ENCODE data around the gene ELF5. TPM values are rescaled to one million over a fixed set of nuclear protein-coding genes. Genes with fewer than 3 reads are reported as not detected.

ELF5 gene
- total RNA-seq = not detected in 2 replicates

GRCh38 chr11:34513682-34514449 is at the start of gene ELF5:
Gene ELF5, minus strand, starts transcription at chr11:34513794. Its CDS starts 8,045 bp downstream, at chr11:34505749.
- Mint-ChIP-seq H3K4me3 (no peak within 1 kb of the TSS), H3K9me3 (no peaks in the 10 kb centered on the region), H3K36me3 (ENCODE audit: low read depth) (no peaks in the 10 kb centered on the region), H3K4me1 (no peaks in the 10 kb centered on the region), H3K27me3 (no peaks in the 10 kb centered on the region), H3K27ac (no peak within 1 kb of the TSS)
- ATAC-seq (ENCODE audit: low read depth) (no peak), DNase-seq (no peak)
- CTCF ChIA-PET = interaction anchor here (1.6 to 4.7 kb wide), 7 partner anchors 10 to 898 kb away, joined by 4 to 43 read pairs (median 12); no protein-coding TSS in a partner anchor
- TF ChIP-seq CTCF (IDR thresholded peaks at IDR 0.05) = no peak
- POLR2A ChIA-PET = interaction anchor here (1.0 kb wide), 1 partner anchor 72 kb away, joined by 3 read pairs; no protein-coding TSS in a partner anchor
- intact Hi-C loops (cut with micrococcal nuclease) = loop anchor here (1.0 to 2.0 kb wide), 4 partner anchors 72 to 971 kb away; no protein-coding TSS in a partner anchor

- ATAC-seq (ENCODE audit: low read depth) = no peak
- intact Hi-C loops (cut with micrococcal nuclease) = no loop called here
- H3K4me3 Mint-ChIP-seq = no peak overlapping the region
- H3K36me3 Mint-ChIP-seq (ENCODE audit: low read depth) = no peaks in the 10 kb centered on the region
- no peaks in the 10 kb centered on the region for H3K4me1 Mint-ChIP-seq
- ChIA-PET CTCF (interaction anchor here (1.0 kb wide), 1 partner anchor 50 kb away, joined by 3 read pairs; no protein-coding TSS in a partner anchor), POLR2A (interaction anchor here (1.0 kb wide), 1 partner anchor 27 kb away, joined by 3 read pairs; no protein-coding TSS in a partner anchor)
- no peak for TF ChIP-seq CTCF (IDR thresholded peaks at IDR 0.05)
- no peak for DNase-seq
- H3K27ac Mint-ChIP-seq = no peak overlapping the region
- peaks cover 27% of the 10 kb centered on the region for H3K27me3 Mint-ChIP-seq
- no peaks in the 10 kb centered on the region for H3K9me3 Mint-ChIP-seq
Observed at GRCh38 chr11:34562976-34563375, 49.4 kb upstream of the ELF5 start.

GRCh38 chr11:34560511-34560910 is 46.9 kb upstream of the ELF5 start:
- H3K27ac Mint-ChIP-seq = no peak overlapping the region
- no peaks in the 10 kb centered on the region for H3K9me3 Mint-ChIP-seq
- H3K27me3 Mint-ChIP-seq = peaks cover 27% of the 10 kb centered on the region
- no peaks in the 10 kb centered on the region for H3K36me3 Mint-ChIP-seq (ENCODE audit: low read depth)
- no peak for DNase-seq
- CTCF ChIA-PET = no interaction called here
- ATAC-seq (ENCODE audit: low read depth) = no peak
- no peak for TF ChIP-seq CTCF (IDR thresholded peaks at IDR 0.05)
- no peak overlapping the region for H3K4me3 Mint-ChIP-seq
- intact Hi-C loops (cut with micrococcal nuclease) = no loop called here
- no peaks in the 10 kb centered on the region for H3K4me1 Mint-ChIP-seq
- POLR2A ChIA-PET = no interaction called here

GRCh38 chr11:34558673-34559072 is 45.1 kb upstream of the ELF5 start:
- Mint-ChIP-seq H3K4me1 (no peaks in the 10 kb centered on the region), H3K36me3 (ENCODE audit: low read depth) (no peaks in the 10 kb centered on the region), H3K9me3 (no peaks in the 10 kb centered on the region), H3K4me3 (no peak overlapping the region), H3K27ac (no peak overlapping the region), H3K27me3 (peaks cover 21% of the 10 kb centered on the region)
- ATAC-seq (ENCODE audit: low read depth) = no peak
- intact Hi-C loops (cut with micrococcal nuclease) = no loop called here
- no peak for DNase-seq
- POLR2A ChIA-PET = no interaction called here
- TF ChIP-seq CTCF (IDR thresholded peaks at IDR 0.05) = no peak
- CTCF ChIA-PET = no interaction called here

- Mint-ChIP-seq H3K27ac (no peak overlapping the region), H3K4me1 (no peaks in the 10 kb centered on the region), H3K27me3 (peaks cover 21% of the 10 kb centered on the region), H3K9me3 (no peaks in the 10 kb centered on the region), H3K4me3 (no peak overlapping the region), H3K36me3 (ENCODE audit: low read depth) (no peaks in the 10 kb centered on the region)
- intact Hi-C loops (cut with micrococcal nuclease) = no loop called here
- ATAC-seq (ENCODE audit: low read depth) (no peak), DNase-seq (no peak)
- POLR2A ChIA-PET = no interaction called here
- no peak for TF ChIP-seq CTCF (IDR thresholded peaks at IDR 0.05)
- CTCF ChIA-PET = no interaction called here
Observed at GRCh38 chr11:34558211-34558610, 44.6 kb upstream of the ELF5 start.

Measured in activated B cell treated with CpG ODN at 0.5 μM for 24 hours (primary cell).